ENCODE measurements around the gene LRRC32. TPM values are rescaled to one million over a fixed set of nuclear protein-coding genes. Genes with fewer than 3 reads are reported as not detected.
A peak's percentile ranks its signal among the peaks of the same experiment; 100 is the strongest.

Gene LRRC32
- total RNA-seq, 2 donors from 2014 or later: 12.5 to 16.4 TPM

GRCh38 chr11:76629116-76629852 is 41.3 kb downstream of the LRRC32 start:
- Mint-ChIP-seq H3K4me3 (peak overlapping the region; percentile 27 to 62), H3K27ac (peak overlapping the region; percentile 79), H3K9me3 (peaks cover 8 to 11% of the 10 kb centered on the region in 2 donors), H3K36me3 (ENCODE audit: insufficient read depth in 2 of 2) (peaks cover 9 to 19% of the 10 kb centered on the region in 2 donors), H3K27me3 (ENCODE audit: low read depth) (no peaks in the 10 kb centered on the region), H3K4me1 (ENCODE audit: low read depth) (peaks cover 49% of the 10 kb centered on the region)
- peak; percentile 52 to 61 for ATAC-seq (replicated peaks in 1 of 2)
- DNase-seq: peak; percentile 51 to 56

- Mint-ChIP-seq H3K27me3 (ENCODE audit: low read depth) (no peaks in the 10 kb centered on the region), H3K27ac (peak overlapping the region; percentile 79), H3K4me3 (peak overlapping the region; percentile 27 to 62), H3K9me3 (peaks cover 8 to 11% of the 10 kb centered on the region in 2 donors), H3K36me3 (ENCODE audit: insufficient read depth in 2 of 2) (peaks cover 9 to 19% of the 10 kb centered on the region in 2 donors), H3K4me1 (ENCODE audit: low read depth) (peaks cover 49% of the 10 kb centered on the region)
- ATAC-seq (replicated peaks in 1 of 2) (peak; percentile 64 to 65), DNase-seq (peak; percentile 63 to 75)
Observed at GRCh38 chr11:76628408-76628947, 42.1 kb downstream of the LRRC32 start.

DNA sequence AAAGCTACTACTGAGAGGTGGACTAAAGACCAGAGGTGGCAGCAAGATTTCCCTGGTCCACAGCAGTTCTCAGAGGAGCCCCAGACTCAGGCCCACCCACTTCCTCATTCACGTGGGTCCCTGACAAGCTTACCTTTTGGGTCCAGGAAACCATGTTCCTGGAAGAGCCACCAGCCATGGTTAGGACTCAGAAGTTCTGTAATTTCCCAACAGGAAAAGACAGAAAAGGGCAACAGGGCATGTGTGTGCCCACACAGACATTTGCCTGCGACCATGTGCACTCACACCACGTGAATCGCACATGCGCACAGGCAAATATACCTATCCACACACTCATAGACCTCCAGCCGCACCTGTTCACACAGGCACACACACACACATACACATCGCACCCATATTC is 42.9 kb downstream of the LRRC32 start:
- H3K9me3 Mint-ChIP-seq: peaks cover 8 to 11% of the 10 kb centered on the region in 2 donors
- DNase-seq (no peak), ATAC-seq (replicated peaks in 1 of 2) (no peak)
- H3K4me1 Mint-ChIP-seq (ENCODE audit: low read depth): peaks cover 49% of the 10 kb centered on the region
- no peaks in the 10 kb centered on the region for H3K27me3 Mint-ChIP-seq (ENCODE audit: low read depth)
- H3K27ac Mint-ChIP-seq: peak overlapping the region; percentile 66
- peaks cover 9 to 19% of the 10 kb centered on the region in 2 donors for H3K36me3 Mint-ChIP-seq (ENCODE audit: insufficient read depth in 2 of 2)
- H3K4me3 Mint-ChIP-seq: peak overlapping the region; percentile 27 to 62

DNA sequence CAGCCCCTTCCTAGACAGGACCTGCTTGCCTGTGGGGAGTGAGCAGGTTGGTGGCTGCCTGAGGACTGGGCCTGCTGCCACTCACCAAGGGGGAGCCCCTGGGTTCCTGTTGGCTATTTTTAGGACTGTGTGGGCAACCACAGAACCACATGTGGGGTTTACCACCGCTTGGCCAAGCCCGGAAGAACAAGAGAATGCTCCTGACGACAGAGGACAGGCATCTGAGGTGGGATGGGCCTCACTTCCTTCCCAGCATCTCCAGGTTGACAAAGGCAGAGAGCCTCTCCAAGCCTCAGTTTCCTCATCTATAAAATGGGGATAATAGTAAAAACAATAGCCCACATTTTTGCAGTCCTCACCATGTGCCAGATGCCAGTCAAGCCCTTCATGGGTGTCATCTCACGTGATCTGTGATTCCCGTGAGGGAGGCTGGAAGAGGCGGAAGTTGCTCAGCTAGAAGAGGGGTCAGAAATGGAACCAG is 43.6 kb downstream of the LRRC32 start:
- ATAC-seq (replicated peaks in 1 of 2) (peak; percentile 59 to 60), DNase-seq (peak; percentile 73 to 80)
- H3K4me3 Mint-ChIP-seq: peak overlapping the region; percentile 17 to 31
- H3K27ac Mint-ChIP-seq: peak overlapping the region; percentile 66
- H3K4me1 Mint-ChIP-seq (ENCODE audit: low read depth): peaks cover 47% of the 10 kb centered on the region
- no peaks in the 10 kb centered on the region for H3K27me3 Mint-ChIP-seq (ENCODE audit: low read depth)
- peaks cover 9 to 19% of the 10 kb centered on the region in 2 donors for H3K36me3 Mint-ChIP-seq (ENCODE audit: insufficient read depth in 2 of 2)
- H3K9me3 Mint-ChIP-seq: peaks cover 8 to 11% of the 10 kb centered on the region in 2 donors

DNA sequence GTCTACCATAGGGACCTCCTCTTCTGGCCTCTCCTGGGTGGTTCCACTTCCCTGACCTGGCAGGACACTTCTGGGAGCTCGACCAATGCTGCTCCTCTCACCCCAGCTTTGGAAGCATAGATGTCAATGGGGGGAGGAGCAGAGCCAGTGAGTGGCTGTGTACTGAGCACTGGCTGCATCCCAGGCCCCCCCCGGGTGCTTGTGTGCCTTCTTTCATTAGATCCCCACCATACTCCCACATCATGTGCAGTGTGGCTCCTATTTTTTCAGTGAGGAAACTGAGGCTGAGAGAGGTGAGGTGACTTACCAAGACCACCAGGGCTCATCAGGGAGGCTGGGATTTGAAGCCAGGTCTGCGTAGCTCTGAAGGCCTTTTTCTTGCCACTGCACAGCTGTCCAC is 44.3 kb downstream of the LRRC32 start:
- no peak for DNase-seq
- peaks cover 9 to 19% of the 10 kb centered on the region in 2 donors for H3K36me3 Mint-ChIP-seq (ENCODE audit: insufficient read depth in 2 of 2)
- peaks cover 45% of the 10 kb centered on the region for H3K4me1 Mint-ChIP-seq (ENCODE audit: low read depth)
- no peak overlapping the region for H3K27ac Mint-ChIP-seq
- H3K9me3 Mint-ChIP-seq: peaks cover 8 to 11% of the 10 kb centered on the region in 2 donors
- no peak for ATAC-seq (replicated peaks in 1 of 2)
- H3K4me3 Mint-ChIP-seq: peak overlapping the region in 1 of 2 donors; percentile 9
- H3K27me3 Mint-ChIP-seq (ENCODE audit: low read depth): no peaks in the 10 kb centered on the region

DNA sequence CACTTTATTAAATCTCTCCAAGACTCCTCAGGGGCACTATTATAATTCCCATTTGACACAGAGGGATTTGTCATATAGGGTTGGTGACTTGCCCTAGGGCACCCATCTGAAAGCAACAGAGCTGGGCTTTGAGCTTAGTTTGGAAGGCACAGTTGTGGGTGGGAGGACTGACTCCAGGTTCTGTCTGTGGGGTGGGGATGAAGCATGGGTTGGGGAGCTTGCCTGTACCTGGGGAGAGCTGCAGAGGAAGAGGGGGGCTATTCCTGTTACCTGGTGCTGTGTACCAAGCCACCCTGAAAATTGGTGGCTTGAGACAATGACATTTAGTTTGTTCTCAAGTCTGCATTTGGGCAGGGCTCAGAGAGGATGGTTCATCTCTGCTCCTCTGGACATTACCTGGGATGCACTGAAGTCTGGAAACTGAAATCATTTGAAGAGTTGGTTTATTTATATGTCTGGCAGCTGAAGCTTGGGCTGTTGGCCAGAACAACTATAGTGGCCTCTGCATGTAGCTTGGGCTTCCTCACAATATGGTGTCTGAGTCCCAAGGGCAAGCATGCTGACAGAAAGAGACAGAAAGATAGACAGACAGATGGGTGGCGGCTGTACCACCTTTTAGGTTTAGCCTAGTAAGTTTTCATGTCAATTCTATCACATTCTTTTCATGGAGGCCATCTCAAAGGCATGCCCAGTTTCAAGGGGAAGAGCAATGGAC is 44.9 kb downstream of the LRRC32 start:
- DNase-seq (no peak), ATAC-seq (replicated peaks in 1 of 2) (no peak)
- no peak overlapping the region for H3K4me3 Mint-ChIP-seq
- peaks cover 43% of the 10 kb centered on the region for H3K4me1 Mint-ChIP-seq (ENCODE audit: low read depth)
- peaks cover 8 to 11% of the 10 kb centered on the region in 2 donors for H3K9me3 Mint-ChIP-seq
- H3K27me3 Mint-ChIP-seq (ENCODE audit: low read depth): no peaks in the 10 kb centered on the region
- H3K27ac Mint-ChIP-seq: no peak overlapping the region
- H3K36me3 Mint-ChIP-seq (ENCODE audit: insufficient read depth in 2 of 2): peaks cover 9 to 18% of the 10 kb centered on the region in 2 donors

- ATAC-seq (replicated peaks in 1 of 2) (no peak), DNase-seq (no peak)
- peaks cover 9 to 15% of the 10 kb centered on the region in 2 donors for H3K36me3 Mint-ChIP-seq (ENCODE audit: insufficient read depth in 2 of 2)
- peaks cover 8% of the 10 kb centered on the region in 2 donors for H3K9me3 Mint-ChIP-seq
- peaks cover 34% of the 10 kb centered on the region for H3K4me1 Mint-ChIP-seq (ENCODE audit: low read depth)
- H3K4me3 Mint-ChIP-seq: no peak overlapping the region
- H3K27me3 Mint-ChIP-seq (ENCODE audit: low read depth): no peaks in the 10 kb centered on the region
- no peak overlapping the region for H3K27ac Mint-ChIP-seq
Observed at GRCh38 chr11:76624500-76625379, 45.8 kb downstream of the LRRC32 start.

- Mint-ChIP-seq H3K4me3 (no peak overlapping the region), H3K9me3 (peaks cover 8% of the 10 kb centered on the region in 2 donors), H3K4me1 (ENCODE audit: low read depth) (peaks cover 26% of the 10 kb centered on the region), H3K27ac (no peak overlapping the region), H3K27me3 (ENCODE audit: low read depth) (no peaks in the 10 kb centered on the region), H3K36me3 (ENCODE audit: insufficient read depth in 2 of 2) (peaks cover 9 to 15% of the 10 kb centered on the region in 2 donors)
- no peak for DNase-seq
- ATAC-seq (replicated peaks in 1 of 2): no peak
Observed at GRCh38 chr11:76623884-76624419, 46.6 kb downstream of the LRRC32 start.

DNA sequence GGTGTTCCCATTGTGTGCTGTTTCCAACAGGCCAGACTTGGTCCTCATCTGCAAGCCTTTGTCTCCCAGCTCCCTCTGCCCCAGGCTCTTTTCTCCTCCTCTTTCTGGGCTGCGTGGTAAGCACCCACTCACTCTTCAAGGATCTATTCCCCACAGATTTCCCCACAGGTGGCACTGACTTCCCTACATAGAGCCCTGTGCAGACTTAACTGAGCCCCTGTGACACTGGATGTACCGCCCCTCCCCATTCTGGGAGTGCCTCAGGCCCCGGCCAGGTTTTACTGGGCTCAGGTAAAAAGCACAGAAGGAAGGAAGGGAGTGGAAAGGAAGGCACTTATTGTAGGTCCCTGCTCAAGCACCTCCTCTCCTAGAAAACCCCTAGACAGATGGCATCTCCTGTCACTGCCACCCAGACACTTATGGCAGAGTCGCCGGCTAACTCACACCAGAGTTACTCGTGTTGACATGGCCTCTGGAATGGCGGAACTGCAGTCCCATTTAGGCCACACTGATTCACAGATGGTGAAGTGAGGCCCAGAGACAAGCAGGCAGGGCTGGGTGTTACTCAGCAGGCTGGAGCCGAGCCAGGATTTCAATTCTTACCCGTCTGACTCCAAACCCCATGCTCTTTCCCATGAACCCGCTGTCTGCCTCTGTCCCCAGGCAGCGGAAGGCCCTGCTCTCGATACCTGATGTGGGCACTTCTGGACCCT is 47.2 kb downstream of the LRRC32 start:
- Mint-ChIP-seq H3K4me3 (no peak overlapping the region), H3K9me3 (peaks cover 8 to 9% of the 10 kb centered on the region in 2 donors), H3K36me3 (ENCODE audit: insufficient read depth in 2 of 2) (peaks cover 10 to 15% of the 10 kb centered on the region in 2 donors), H3K27ac (no peak overlapping the region), H3K27me3 (ENCODE audit: low read depth) (no peaks in the 10 kb centered on the region), H3K4me1 (ENCODE audit: low read depth) (peaks cover 20% of the 10 kb centered on the region)
- ATAC-seq (replicated peaks in 1 of 2) (no peak), DNase-seq (no peak)

DNA sequence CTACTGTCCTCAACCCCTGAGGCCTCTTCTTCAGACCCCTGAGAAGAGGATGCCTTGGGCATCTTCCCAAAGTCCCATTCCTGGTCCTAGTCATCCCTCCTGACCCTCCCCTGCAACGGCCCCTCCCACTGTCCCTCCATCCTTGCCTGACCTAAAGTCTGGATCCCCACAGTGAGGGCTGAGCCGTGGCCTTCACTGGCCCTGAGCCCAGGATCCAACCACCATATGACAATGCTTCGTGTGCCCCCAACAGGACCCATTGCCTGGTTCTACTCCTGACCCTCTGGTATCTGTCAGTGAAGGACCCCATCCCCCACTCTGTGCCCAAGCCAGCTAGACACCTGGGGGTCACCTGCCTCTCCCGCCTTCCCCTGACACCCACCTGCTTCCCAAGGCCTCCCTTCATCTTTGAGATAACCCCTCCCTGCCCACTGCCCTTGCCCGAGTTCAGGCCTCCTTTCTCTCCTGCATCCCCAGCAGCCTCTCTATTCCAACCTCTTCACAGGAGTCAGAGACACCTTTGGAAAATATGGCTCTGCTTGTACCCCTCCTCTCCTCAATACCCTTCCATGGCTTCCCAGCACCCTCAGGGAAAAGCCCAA is 48.0 kb downstream of the LRRC32 start:
- ATAC-seq (replicated peaks in 1 of 2): no peak
- H3K9me3 Mint-ChIP-seq: peaks cover 8 to 12% of the 10 kb centered on the region in 2 donors
- H3K4me1 Mint-ChIP-seq (ENCODE audit: low read depth): peaks cover 13% of the 10 kb centered on the region
- no peak for DNase-seq
- H3K36me3 Mint-ChIP-seq (ENCODE audit: insufficient read depth in 2 of 2): peaks cover 10 to 13% of the 10 kb centered on the region in 2 donors
- no peak overlapping the region for H3K27ac Mint-ChIP-seq
- H3K27me3 Mint-ChIP-seq (ENCODE audit: low read depth): no peaks in the 10 kb centered on the region
- H3K4me3 Mint-ChIP-seq: no peak overlapping the region

DNA sequence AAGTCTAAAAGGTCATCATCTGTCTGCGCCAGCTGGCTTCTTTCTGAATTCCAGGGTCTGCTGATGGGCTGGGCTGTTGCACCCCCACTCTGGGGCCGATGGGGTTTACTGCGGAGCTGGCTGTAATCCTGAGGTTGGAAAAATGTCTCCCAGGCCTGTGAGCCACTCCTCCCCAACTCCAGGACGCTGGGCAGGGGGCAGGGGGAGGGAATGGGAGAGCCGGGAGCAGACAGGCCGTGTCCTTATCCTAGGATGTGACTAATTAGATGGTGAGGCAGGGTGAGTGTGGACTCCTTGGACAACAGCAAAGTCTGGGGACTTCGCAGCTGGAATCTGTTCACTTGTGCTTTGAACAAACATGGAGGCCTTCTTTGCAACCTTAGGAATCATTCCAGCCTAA is 48.7 kb downstream of the LRRC32 start:
- H3K9me3 Mint-ChIP-seq: peaks cover 8 to 12% of the 10 kb centered on the region in 2 donors
- DNase-seq (no peak), ATAC-seq (replicated peaks in 1 of 2) (no peak)
- no peaks in the 10 kb centered on the region for H3K27me3 Mint-ChIP-seq (ENCODE audit: low read depth)
- H3K36me3 Mint-ChIP-seq (ENCODE audit: insufficient read depth in 2 of 2): peaks cover 10 to 13% of the 10 kb centered on the region in 2 donors
- H3K27ac Mint-ChIP-seq: no peak overlapping the region
- peaks cover 6% of the 10 kb centered on the region for H3K4me1 Mint-ChIP-seq (ENCODE audit: low read depth)
- no peak overlapping the region for H3K4me3 Mint-ChIP-seq

Data from activated T-cell treated with anti-CD3 and anti-CD28 coated beads, Interleukin-2, amount 50 U/mL, for 72 hours (primary cell).